GM18873 (cell line): ENCODE results near the gene MSI2.

Source experiments
- ATAC-seq: cut with Tn5 transposase; IDR thresholded peaks from one replicate; pipeline ENCODE4 v1.9.1; 2021; ENCODE audit warnings: mild to moderate bottlenecking, moderate library complexity, moderate number of reproducible peaks; ENCODE audit not compliant: unreplicated experiment, low FRiP score

MSI2 gene

DNA sequence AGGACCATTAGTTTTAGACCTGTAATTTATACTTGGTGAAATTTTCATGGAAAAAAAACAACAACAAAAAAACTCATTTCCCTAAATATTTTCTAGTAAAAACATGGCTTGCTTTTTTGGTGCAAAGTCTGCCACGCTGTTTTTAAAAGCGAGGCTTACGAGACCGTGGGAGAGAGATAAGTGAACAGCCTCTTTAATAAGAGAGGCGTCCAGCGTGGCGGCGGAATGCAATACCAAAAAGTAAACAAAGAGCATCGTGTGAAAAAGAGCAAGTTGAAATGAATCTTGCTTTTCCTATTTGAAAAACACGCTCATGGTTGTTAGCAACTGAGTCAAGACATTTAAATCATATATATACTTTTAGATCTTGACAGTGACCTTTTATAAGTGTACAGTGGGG is 10.5 kb upstream of the MSI2 start:
- no peak for ATAC-seq

DNA sequence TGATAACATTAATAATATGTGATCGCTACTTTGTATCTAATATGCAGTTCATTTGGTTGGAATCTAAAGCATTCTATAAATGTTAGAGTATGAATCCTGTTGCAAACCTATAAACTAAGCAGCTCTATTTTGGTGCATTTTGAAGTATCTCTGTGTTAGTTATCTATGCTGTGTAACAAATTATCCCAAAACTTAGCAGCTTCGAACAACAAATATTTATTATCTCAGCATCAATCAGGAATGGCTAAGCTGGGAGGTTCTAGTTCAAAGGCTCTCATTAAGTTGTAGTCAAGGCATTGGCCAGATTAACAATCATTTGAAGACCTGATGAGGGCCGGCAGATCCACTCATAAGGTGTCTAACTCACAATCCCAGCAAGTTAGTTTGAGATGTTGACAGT is 10.1 kb upstream of the MSI2 start:
- ATAC-seq: no peak

DNA sequence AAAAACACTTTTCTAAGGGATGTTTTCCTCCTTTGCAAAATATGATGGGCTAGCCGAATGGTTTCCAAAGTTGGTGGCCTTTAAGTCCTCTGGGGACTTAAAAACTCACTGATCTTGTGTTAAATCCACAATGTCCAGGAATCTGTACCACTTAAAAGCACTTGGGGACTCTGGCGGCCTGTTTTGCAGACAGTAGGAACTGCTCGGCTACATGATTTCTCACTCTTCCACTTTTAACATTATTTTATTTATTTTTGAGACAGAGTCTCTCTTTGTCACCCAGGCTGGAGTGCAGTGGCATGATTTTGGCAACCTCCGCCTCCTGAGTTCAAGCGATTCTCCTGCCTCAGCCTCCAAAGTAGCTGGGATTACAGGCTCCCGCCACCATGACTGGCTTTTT is 9.1 kb upstream of the MSI2 start:
- ATAC-seq: no peak

DNA sequence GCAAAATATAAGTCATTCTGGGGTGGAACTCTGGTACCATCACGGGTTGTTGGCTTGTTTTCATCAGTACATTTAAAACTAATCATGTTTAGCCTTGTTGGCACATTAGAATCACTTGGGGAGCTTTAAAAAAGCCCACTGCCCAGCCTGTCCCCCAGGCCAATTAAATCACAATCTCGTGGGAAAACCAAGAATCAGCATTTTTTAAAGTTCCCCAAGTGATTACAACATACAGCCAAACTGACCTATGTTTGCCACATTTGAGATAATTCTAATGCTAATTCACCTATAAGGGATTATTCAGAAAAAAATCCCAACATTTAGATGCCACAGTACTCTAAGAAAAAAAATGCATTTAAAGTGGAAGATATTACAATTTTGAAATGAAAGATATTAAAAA is 8.4 kb upstream of the MSI2 start:
- ATAC-seq: no peak

DNA sequence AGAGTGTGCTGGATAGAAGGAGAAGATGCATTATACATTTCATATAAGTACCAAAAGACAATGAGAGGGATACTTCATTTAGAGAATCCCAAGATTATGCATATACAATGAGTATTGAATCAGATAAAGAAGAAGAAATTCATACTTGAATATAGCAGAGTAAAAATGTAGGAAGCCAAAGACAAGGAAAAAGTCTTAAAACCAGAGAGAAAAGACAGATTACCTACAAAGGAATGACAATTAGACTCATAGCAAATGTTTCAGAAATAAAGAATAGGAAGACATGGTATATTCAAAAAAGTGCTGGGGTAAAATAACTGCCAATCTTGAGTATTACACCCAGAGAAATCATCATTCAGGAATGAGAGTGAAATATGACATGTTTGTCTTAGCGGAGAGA is 6.8 kb upstream of the MSI2 start:
- ATAC-seq: no peak

DNA sequence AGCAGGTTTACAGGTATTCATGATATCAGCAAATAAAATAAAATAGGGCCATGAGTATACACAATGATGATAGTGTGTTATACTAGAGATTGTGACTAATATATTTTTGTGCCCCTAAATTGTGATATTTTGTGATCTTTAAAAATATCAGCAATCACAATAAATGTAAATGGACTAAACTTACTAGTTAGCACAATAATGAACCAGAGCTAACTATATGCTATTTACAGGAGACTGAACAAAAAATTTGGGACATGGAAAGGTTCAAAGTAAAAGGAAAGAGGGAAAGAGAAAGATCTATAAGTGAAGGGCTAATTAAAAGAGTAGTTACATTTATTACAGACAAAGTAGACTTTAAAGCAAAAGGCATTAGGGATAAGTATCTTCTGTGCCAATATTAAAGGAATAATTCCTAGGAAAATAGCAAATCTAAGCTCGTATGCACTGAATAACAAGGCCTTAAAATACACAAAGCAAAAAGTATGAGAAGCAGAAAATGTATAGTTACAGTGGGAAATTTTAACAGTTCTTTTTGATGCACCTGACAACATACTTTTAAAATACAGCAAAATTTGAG is 5.0 kb upstream of the MSI2 start:
- ATAC-seq: no peak

DNA sequence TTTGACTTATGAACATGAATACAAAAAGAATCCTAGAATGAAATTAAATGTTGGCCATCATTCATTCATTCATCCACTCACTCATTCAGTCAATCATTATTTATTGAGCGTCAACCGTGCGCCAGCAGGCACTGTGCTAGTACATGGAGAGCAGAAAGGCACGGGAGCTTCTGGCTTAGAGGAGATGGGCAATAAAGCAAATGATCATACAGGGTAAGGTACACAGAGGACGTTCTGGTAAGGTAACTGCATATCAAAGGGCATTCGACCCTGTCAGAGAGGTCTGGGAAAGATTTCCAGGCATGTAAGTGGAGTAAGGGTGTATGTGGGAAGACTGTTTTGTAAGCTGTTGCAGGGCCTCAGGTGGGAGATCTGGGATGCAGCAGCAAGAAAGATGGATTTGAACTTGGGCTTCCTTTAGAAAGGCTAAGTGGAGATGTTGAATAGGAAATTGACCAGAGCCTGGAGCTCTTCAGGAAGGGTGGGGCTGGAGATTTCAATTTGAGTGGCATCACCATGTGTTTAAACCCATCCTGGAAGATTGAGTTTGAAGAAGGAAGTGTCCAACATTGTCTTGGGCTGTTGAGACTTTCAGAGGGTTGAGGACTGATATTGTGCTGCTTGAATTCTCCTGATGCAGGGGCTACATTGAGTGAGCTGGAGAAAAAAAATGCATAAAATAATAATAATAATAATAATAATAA is 2.8 kb upstream of the MSI2 start:
- ATAC-seq: no peak

DNA sequence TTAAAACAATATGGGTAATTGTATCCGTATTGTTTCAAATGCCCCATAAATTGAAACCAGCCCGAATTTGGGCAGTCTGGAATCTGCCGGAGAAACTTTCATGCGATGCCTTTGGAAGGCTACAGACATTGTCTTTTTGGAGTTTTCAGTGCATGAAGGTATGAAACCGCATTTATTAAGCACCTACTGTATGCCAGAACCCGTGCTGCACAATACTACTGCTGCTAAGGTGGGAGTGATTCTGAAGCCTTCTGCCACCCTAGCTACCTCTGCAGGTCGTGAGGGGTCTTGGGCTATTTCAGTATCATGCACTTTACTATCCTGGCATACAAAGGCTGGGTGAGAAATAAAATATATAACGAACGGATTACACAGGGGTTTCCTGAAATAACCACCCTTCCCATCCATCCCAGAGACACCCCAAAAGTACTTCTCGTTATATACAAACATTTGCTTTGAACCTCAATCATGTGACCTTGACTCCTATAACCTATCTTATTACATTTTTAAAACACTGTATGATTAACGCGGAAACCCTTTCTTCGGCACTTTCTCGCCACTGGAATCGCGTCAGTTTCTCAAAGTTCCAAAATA is 1.0 kb upstream of the MSI2 start:
- ATAC-seq: no peak

DNA sequence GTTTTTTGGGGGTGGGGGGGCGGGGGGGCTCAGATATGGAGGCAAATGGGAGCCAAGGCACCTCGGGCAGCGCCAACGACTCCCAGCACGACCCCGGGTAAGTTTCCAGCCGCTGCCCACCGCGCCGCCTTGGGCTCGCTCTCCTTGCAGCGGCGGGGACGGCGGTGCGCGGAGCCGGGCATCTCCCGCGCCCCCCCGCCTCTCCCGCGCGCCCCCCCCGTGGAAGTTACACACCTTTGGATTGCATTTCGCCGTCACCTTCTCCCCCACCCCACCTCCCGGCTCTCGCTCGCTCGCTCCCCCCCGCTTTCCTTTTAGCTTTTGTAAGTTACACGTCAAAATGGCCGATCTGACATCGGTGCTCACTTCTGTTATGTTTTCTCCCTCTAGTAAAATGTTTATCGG is 387 bp downstream of the MSI2 start:
- no peak for ATAC-seq

DNA sequence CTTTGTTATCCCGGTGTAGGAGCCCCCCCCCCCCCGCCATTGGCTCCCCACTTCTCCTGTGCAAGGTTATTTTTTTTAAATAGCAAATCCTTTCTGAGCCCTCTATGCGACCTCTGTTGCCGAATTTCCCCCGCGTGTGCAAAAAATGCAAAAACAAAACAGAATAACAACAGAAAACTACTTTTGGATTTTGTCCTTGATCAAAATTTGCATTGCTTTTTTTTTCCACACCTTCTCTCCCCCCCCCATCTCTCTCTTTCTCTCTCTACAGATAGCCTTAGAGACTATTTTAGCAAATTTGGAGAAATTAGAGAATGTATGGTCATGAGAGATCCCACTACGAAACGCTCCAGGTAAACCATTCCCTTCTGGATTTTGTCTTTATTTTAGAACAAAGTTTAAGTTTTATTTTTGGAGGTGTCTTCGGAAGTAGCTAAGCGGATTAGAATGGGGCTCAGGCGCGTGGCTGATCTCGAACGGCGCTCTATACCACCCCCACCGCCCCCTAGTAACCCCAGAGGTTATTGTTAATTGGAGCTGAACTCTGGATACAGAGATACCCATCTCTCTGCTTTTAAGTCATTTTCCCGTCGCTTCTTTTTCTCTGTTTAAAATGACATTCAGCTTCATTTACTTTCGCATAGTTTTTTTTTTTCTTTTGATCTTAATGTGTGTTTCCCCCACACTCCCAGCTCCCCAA is 1.0 kb downstream of the MSI2 start:
- ATAC-seq: no peak

DNA sequence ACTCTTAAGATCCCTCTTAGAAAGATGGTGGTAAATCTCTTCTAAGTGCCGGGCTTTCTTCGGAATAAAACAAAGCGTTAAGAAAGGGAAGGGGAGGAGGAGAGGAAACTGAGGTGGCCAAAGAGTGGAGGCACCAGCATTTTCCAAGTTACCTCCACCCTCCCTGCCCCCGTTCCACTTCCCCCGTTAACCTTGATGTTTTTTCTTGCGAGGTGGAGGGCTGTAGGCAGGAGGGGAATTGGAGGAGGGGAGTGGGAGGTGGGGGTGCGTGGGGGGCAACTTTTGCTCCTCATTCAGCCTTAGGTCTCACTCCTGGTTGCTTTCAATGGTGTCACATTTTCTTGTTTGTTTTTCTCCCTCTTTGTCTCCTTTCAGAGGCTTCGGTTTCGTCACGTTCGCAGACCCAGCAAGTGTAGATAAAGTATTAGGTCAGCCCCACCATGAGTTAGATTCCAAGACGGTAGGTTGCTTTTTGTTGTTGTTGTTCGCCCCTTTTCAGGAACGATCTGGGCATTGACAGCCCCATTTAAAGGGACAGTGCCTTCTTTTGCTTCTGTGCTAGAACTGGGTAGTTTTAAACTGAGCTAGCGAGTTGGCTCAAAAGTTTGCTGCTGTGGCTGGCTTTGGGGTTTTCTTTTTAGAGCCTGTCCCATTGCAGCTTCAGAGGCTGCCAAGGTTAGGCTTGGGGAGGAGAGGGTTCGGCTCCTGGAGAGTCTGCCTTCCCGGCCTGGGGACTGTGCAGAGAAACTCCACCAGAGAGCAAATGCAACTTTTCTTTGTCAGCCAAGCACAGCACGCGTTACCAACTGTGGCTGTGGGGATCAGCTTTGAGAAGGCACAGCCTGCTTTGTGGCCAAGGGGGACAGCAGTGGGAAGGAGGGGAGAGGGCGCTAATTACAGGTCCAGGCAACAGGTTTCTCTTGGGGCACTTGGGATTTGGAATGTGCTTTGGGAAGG is 1.9 kb downstream of the MSI2 start:
- no peak for ATAC-seq

DNA sequence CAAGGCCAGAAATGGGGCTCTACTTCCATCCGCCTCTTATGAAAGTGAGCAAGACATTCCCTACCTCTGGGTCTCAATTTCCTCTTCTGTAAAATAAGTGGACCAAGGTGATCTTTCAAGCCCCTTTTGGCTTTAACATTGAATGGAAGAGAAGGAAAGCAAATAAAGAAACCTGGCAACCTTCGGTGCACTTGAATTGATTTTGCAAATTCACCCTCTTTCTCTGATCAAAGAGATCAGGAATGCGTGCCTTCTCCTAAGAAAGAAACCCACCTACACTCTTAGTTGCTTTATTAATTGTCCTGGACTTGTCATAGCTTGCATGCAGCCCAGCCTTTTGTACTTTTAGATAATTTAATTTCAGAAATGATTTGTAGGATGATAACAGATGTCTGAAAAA is 3.0 kb downstream of the MSI2 start:
- ATAC-seq: no peak

DNA sequence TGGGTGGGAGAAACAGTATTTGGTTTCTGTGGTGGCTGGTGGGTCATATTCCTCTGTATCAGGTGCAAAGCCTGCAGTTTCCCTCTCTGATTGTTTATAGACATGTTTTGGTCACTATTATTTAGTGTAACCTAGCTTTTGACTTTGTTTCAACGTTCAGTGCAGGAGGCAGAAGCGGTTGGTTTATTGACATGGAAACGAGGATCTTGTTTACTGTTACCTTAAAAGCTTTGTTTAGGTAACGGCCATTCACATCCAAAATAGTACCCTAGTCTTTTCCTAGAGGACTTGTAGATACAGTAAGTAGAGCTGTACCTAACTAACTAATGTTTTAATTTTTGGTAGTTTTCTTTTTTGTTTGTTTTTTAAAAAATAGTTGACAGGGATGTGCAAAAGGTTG is 3.5 kb downstream of the MSI2 start:
- ATAC-seq: no peak

DNA sequence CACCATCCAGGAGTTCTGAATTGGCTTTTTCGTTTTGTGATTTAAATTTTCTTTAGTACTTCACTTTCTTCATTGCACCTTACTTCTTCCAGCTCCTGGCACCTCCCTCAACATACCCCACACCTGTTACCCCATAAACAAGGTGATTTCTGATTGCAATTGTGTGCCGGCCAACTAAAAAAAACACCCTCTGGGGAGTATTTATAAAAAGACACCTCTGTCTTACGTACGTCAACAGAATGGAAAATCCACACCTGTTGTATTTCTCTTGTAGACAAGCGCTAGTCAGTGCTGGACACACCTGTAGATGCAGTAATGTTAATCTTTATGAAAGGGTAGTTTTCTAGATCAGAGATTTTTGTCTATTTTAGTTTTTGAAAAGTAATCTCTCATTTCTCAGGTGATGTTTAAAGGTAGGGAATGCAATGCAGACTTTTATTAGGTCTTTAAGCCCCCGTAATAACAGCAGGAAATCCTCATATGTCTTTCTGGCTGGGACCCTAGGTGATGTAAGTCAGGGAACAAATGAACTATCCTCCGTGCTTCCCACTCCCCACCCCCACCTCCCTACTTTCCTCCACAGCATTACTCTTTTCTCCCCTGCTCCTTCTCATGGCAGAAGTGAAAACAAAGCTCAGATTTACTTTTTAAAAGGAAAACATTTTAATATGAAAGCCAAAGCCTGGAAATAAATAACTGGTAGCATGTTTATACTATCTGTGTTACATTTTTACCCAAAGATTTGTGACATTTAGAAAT is 4.2 kb downstream of the MSI2 start:
- no peak for ATAC-seq

DNA sequence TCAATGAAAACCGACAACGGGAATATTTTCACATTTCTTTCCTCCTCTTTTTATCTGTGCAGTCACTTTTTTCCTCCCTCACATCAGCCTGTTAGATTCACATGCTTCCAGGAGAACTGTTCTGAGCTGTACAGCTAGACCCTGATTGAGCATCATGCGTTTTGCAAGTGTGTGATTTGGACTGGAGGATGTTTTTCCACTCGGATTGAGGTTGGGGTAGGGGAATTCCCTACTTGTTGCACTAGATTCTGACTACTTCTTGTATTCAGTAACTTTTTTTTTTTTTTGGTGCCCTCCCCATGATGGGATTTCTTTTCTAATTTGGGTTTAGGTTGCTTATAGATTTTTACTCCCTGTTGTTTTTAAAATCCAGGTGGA is 4.8 kb downstream of the MSI2 start:
- ATAC-seq: no peak

DNA sequence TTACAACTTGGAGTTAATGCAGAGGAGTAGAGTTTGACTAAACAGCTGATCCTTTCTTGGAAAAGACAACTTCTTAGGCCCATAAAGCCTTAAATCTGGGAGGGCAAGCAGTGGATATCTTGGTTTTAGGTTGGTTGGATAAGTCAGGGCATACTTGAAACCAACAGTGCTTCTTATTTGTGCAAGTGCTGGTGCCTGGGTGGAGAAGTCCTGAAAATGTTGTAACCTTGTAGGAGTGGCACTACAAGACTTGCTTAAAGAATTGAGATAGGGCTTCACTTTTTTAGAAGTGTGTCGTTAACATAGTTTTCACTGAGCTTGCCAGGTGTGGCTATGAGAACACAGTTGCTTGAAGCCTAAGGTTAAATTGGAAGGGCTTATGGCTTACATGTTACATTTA is 6.2 kb downstream of the MSI2 start:
- ATAC-seq: no peak

DNA sequence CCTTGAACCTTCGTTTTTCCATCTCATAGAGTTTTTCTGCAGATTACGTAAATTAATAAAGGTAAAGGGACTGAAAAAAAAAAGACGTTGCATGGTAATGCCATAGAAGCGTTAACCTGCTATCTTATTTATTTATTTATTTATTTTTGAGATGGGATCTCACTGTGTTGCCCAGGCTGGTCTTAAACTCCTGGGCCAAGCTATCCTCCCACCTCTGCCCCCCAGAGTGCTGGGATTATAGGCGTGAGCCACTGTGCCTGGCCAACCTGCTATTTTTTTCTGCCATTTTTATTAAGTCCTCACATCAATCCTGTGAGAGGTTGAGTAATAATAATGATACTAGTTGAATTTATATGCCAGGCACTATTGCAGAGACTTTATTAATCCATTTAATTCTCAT is 7.9 kb downstream of the MSI2 start:
- ATAC-seq: no peak

DNA sequence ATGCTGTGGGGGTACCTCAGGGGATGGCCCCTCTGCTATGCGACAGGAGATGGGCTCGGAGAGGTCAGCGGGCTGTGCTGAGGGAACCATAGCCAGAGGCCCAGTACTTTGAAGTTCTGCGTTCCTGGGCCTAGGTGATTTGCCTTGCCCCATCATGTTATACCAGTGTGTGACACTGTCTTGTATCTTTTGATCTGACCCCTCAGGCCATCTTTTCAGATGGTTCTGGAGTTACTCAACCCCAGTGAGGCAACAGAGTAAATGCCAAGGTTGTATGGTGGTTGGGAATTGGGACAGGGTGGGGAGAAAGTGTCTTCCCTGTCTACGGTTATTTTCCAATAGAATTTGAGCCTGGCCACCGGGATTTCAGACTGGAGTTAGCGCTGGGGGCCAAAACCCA is 8.5 kb downstream of the MSI2 start:
- no peak for ATAC-seq

DNA sequence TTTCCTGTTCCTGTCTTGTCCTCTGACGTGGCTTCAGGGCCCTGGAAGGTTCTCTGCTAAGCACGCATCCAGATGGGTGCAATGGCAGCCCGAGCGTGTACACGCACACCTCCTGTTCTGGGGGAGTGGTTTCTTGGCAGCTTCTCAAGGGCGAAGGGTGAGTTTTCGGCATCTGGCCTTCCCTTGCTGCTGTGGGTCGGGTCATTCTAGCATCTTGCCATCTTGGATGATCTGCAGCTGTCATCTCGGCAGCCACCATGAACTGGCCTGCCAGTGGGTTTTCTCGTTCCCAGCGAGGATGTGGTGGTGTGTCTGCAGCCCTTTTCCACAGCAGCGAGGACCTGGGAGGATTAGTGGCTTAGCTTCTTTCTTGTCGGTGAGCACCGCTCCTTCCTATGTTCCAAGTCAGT is 10.6 kb downstream of the MSI2 start:
- ATAC-seq: no peak

DNA sequence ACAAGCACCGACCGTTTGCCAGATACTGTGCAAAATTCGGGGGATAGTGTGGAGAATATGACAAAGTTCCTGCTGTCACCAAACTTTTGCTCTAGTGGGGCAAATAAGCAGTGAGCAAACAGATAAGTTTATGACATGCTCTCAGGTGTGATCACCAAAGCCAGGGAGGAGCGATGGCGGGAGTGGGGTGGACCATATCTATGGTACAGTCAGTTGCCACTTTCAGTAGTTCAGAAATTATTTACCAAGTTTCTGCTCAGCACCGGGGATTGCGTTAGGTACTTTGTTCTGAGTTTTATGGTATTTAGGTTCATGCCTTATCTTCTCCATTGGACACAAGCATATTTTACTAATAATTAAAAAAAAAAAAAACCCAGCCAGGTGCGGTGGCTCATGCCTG is 11.9 kb downstream of the MSI2 start:
- ATAC-seq: no peak
